ENCODE data around the gene ZNF106.

DNA sequence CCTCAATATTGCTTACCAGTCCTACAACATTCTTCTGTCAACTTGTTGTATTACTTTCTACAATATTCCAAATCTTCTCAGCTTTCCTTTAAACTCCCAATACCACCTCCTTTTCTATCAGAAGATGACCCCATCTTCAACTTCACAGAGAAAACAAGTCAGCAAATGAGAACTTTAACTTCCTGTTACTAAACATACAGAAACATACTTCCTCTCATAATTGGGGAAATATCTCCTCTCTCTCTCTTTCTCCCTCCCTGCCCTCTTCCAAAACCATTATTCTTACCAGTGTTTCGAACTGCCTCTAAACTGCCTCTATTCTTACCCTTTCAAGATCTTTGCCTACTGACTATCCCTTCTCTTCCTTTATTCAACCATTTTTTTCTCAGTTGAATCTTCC, 2.7 kb upstream of the ZNF106 start:
- TF ChIP-seq ZFP3 (CRISPR knock-in tag; IDR thresholded peaks at IDR 0.05) (no peak), ZNF565 (CRISPR knock-in tag; conservative IDR thresholded peaks at IDR 0.05; ENCODE audit: low read depth) (no peak), ESRRG (CRISPR knock-in tag; IDR thresholded peaks at IDR 0.05) (no peak), GLIS3 (CRISPR knock-in tag; IDR thresholded peaks at IDR 0.05) (no peak), ARNTL (CRISPR knock-in tag; IDR thresholded peaks at IDR 0.05; ENCODE audit: borderline replicate concordance, low read depth) (no peak), RARB (CRISPR knock-in tag; IDR thresholded peaks at IDR 0.05) (no peak), BACH2 (CRISPR knock-in tag; IDR thresholded peaks at IDR 0.05; ENCODE audit: borderline replicate concordance) (no peak), ISL1 (CRISPR knock-in tag; IDR thresholded peaks at IDR 0.05) (no peak), OSR1 (CRISPR knock-in tag; IDR thresholded peaks at IDR 0.05) (no peak)
- TF ChIP-seq, protein P1, sequence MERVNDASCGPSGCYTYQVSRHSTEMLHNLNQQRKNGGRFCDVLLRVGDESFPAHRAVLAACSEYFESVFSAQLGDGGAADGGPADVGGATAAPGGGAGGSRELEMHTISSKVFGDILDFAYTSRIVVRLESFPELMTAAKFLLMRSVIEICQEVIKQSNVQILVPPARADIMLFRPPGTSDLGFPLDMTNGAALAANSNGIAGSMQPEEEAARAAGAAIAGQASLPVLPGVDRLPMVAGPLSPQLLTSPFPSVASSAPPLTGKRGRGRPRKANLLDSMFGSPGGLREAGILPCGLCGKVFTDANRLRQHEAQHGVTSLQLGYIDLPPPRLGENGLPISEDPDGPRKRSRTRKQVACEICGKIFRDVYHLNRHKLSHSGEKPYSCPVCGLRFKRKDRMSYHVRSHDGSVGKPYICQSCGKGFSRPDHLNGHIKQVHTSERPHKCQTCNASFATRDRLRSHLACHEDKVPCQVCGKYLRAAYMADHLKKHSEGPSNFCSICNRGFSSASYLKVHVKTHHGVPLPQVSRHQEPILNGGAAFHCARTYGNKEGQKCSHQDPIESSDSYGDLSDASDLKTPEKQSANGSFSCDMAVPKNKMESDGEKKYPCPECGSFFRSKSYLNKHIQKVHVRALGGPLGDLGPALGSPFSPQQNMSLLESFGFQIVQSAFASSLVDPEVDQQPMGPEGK (CRISPR knock-in tag; IDR thresholded peaks at IDR 0.05; ENCODE audit: borderline replicate concordance), result no peak
